Psoas muscle (tissue), 8 donors: ENCODE results near the gene FAM219B. TPM values are rescaled to one million over a fixed set of nuclear protein-coding genes. Genes with fewer than 3 reads are reported as not detected.

Experiments used
- ATAC-seq, 4 donors: fragments of 200-7000 bp; cut with Tn5 transposase; one replicate each; pipeline ENCODE4 v1.9.1; 2020; ENCODE audit warnings: moderate library complexity in 3 of 4, mild to moderate bottlenecking in 2 of 4
- DNase-seq, 2 donors: peaks; one replicate each; pipeline ENCODE4 v3.0.0-alpha.2; 2020
- H3K27ac ChIP-seq: fragments of 200-600 bp; one replicate; pipeline ENCODE4 v1.8.0; 2022
- H3K27me3 ChIP-seq, 3 donors: fragments of 200-600 bp in 1 of 3; one replicate each; pipeline versions ENCODE4 v1.6.1 to v1.8.0; 2013 to 2022; ENCODE audit warnings: low read length in 2 of 3, mild to moderate bottlenecking in 2 of 3, moderate library complexity in 1 of 3; ENCODE audit not compliant: insufficient read depth in 3 of 3
- H3K36me3 ChIP-seq, 2 donors: fragments of 200-600 bp in 1 of 2; one replicate each; pipeline versions ENCODE4 v1.6.1 to v1.8.0; 2013 to 2022; ENCODE audit warnings: low read depth in 1 of 2, mild to moderate bottlenecking in 1 of 2, moderate library complexity in 1 of 2; ENCODE audit not compliant: insufficient read depth in 1 of 2
- H3K4me1 ChIP-seq: fragments of 200-600 bp; one replicate; pipeline ENCODE4 v1.8.0; 2022
- H3K4me3 ChIP-seq: fragments of 200-600 bp; one replicate; pipeline ENCODE4 v1.8.0; 2022; ENCODE audit warnings: mild to moderate bottlenecking
- H3K9me3 ChIP-seq: fragments of 200-600 bp; one replicate; pipeline ENCODE4 v1.8.0; 2022
- CTCF ChIP-seq: fragments of 200-600 bp; IDR thresholded peaks from one replicate; pipeline ENCODE4 v1.8.0; 2022; ENCODE audit warnings: antibody characterized with exemption
- WGBS, 3 donors: extraction: QIAGEN DNeasy Blood & Tissue Kit; methylation state at CpG; one replicate each; pipeline versions ENCODE4 v1.1.6 to v1.1.7; 2013; 5-methylcytosine and 5-hydroxymethylcytosine counted together
- intact Hi-C, 2 donors: fragments of 100-400 bp; cut with DNase I; formaldehyde crosslinking; loops; one replicate each; pipeline versions ENCODE4 v1.11.0 to v1.14.2; 2022
- polyA plus RNA-seq, 3 donors: library from polyadenylated mRNA; stranded (reverse); fragments of 200-250 nt; gene quantifications; one replicate each; pipeline ENCODE4 v1.2.3, GENCODE V29; 2013
- total RNA-seq, 4 donors: library from RNA; stranded (reverse); fragmentation: NEBNext Ultra II Directional in 2 of 4; extraction: Animal tissue kit (Norgen Biotek cat#: 25700) in 2 of 4; gene quantifications; one replicate each; pipeline versions ENCODE4 v1.2.1 to v1.2.4, GENCODE V29; 2021 to 2023
- donor health status: healthy with polysubstance abuse.
- donor health status: DM: no; HTN: no; CAD: no; lungs with moderate emphysema.
- donor health status: Bipolar disorder and iron deficiency.
- donor health status: healthy.
- donor health status: DM: yes; HTN: yes; CAD: no.
- donor health status: DM: no; HTN: no; CAD: no.
- donor health status: DM: no; HTN: no; CAD: no.
- donor health status: DM: yes; HTN: yes; CAD: no.

FAM219B gene
- total and polyA plus RNA-seq, 7 donors: 26.5 to 78.0 (median 48.4) TPM

- Histone ChIP-seq H3K4me3 (no peak overlapping the region), H3K36me3 (peaks cover 0 to 75% of the 10 kb centered on the region in 2 donors), H3K27me3 (no peaks in the 10 kb centered on the region), H3K9me3 (no peaks in the 10 kb centered on the region), H3K4me1 (peaks cover 34% of the 10 kb centered on the region), H3K27ac (no peak overlapping the region)
- DNase-seq: no peak
- WGBS, 3 donors: 93 to 95% (median 94%) methylated on average over 7 of the region's 7 CpGs
- no peak for TF ChIP-seq CTCF
- ATAC-seq: no peak
- intact Hi-C loops: no loop called here
Observed at GRCh38 chr15:74851960-74852359, 54.7 kb downstream of the FAM219B start.

GRCh38 chr15:74850393-74850792, 56.3 kb downstream of the FAM219B start:
- no peak for DNase-seq
- ATAC-seq: no peak
- H3K27me3 ChIP-seq: no peaks in the 10 kb centered on the region
- no peak overlapping the region for H3K4me3 ChIP-seq
- H3K36me3 ChIP-seq: peaks cover 0 to 90% of the 10 kb centered on the region in 2 donors
- intact Hi-C loops: no loop called here
- H3K9me3 ChIP-seq: no peaks in the 10 kb centered on the region
- peaks cover 20% of the 10 kb centered on the region for H3K4me1 ChIP-seq
- no peak for TF ChIP-seq CTCF
- H3K27ac ChIP-seq: no peak overlapping the region
- 98 to 99% (median 98%) methylated on average over 4 of the region's 4 CpGs for WGBS, 3 donors

Other genes with a start within 250 kb of the FAM219B start
- gene EDC3, start 210.8 kb downstream of the FAM219B start, total RNA-seq: 10 to 100 TPM; 18.3 to 24.1 (median 19.7) TPM
- 10 to 100 TPM in 2 of 3 donors, 1 to 10 TPM in 1; 7.8 to 19.8 (median 16.0) TPM for gene EDC3, start 210.8 kb downstream of the FAM219B start, polyA plus RNA-seq
- 1 to 10 TPM in 1 of 4 donors, under 1 TPM in 1, not detected in 2; 0.11 to 2.4 TPM for gene CYP1A1, start 181.3 kb downstream of the FAM219B start, total RNA-seq
- gene CYP1A1, start 181.3 kb downstream of the FAM219B start, polyA plus RNA-seq: 1 to 10 TPM in 1 of 3 donors, under 1 TPM in 2; 0.14 to 3.0 (median 0.61) TPM
- gene CYP1A2, start 158.0 kb downstream of the FAM219B start, total RNA-seq: not detected
- gene CYP1A2, start 158.0 kb downstream of the FAM219B start, polyA plus RNA-seq: under 1 TPM in 1 of 3 donors, not detected in 2; 0.03 TPM
- 10 to 100 TPM; 15.5 to 23.8 (median 17.9) TPM for gene CSK, start 124.8 kb downstream of the FAM219B start, total RNA-seq
- 10 to 100 TPM; 12.2 to 29.6 (median 15.1) TPM for gene CSK, start 124.8 kb downstream of the FAM219B start, polyA plus RNA-seq
- gene LMAN1L, start 94.0 kb downstream of the FAM219B start, total RNA-seq: under 1 TPM in 2 of 4 donors, not detected in 2; 0.36 to 0.66 TPM
- not detected for gene LMAN1L, start 94.0 kb downstream of the FAM219B start, polyA plus RNA-seq
- gene CPLX3, start 80.2 kb downstream of the FAM219B start, total RNA-seq: under 1 TPM in 1 of 4 donors, not detected in 3; 0.19 TPM
- gene CPLX3, start 80.2 kb downstream of the FAM219B start, polyA plus RNA-seq: under 1 TPM in 2 of 3 donors, not detected in 1; 0.03 to 0.04 TPM
- 10 to 100 TPM; 17.7 to 34.5 (median 27.0) TPM for gene ULK3, start 63.7 kb downstream of the FAM219B start, total RNA-seq
- gene ULK3, start 63.7 kb downstream of the FAM219B start, polyA plus RNA-seq: 10 to 100 TPM; 33.2 to 43.5 (median 42.8) TPM
- 10 to 100 TPM; 32.1 to 67.3 (median 52.6) TPM for gene SCAMP2, start 33.5 kb downstream of the FAM219B start, total RNA-seq
- 10 to 100 TPM; 40.2 to 73.6 (median 48.6) TPM for gene SCAMP2, start 33.5 kb downstream of the FAM219B start, polyA plus RNA-seq
- gene MPI, start 16.8 kb downstream of the FAM219B start, total RNA-seq: 10 to 100 TPM; 37.6 to 61.2 (median 43.2) TPM
- 10 to 100 TPM; 26.4 to 50.5 (median 38.9) TPM for gene MPI, start 16.8 kb downstream of the FAM219B start, polyA plus RNA-seq
- gene COX5A, start 31.2 kb upstream of the FAM219B start, total RNA-seq: 100 to 1,000 TPM; 635 to 910 (median 767) TPM
- 1,000 to 10,000 TPM in 2 of 3 donors, 100 to 1,000 TPM in 1; 974 to 1,651 (median 1,366) TPM for gene COX5A, start 31.2 kb upstream of the FAM219B start, polyA plus RNA-seq
- gene RPP25, start 49.9 kb upstream of the FAM219B start, total RNA-seq: 1 to 10 TPM in 3 of 4 donors, under 1 TPM in 1; 0.64 to 1.9 (median 1.4) TPM
- gene RPP25, start 49.9 kb upstream of the FAM219B start, polyA plus RNA-seq: 10 to 100 TPM in 1 of 3 donors, 1 to 10 TPM in 2; 1.7 to 11.6 (median 2.3) TPM
- 1 to 10 TPM in 1 of 4 donors, under 1 TPM in 2, not detected in 1; 0.23 to 6.3 (median 0.97) TPM for gene SCAMP5, start 88.7 kb upstream of the FAM219B start, total RNA-seq
- gene SCAMP5, start 88.7 kb upstream of the FAM219B start, polyA plus RNA-seq: 1 to 10 TPM in 1 of 3 donors, under 1 TPM in 2; 0.03 to 2.1 (median 0.16) TPM
- 10 to 100 TPM in 1 of 4 donors, 1 to 10 TPM in 3; 2.4 to 11.7 (median 4.9) TPM for gene PPCDC, start 116.7 kb upstream of the FAM219B start, total RNA-seq
- gene PPCDC, start 116.7 kb upstream of the FAM219B start, polyA plus RNA-seq: 10 to 100 TPM; 13.9 to 26.1 (median 24.3) TPM